Calu3 (cell line): ENCODE measurements around the gene HIPK3. TPM values are rescaled to one million over a fixed set of nuclear protein-coding genes. Genes with fewer than 3 reads are reported as not detected.
"Not testable (repeated sequence)": the region's sequence is repeated elsewhere in the genome, so short reads cannot be mapped to it uniquely, and the experiment has no call there.

Experiments
- BruUV-seq: library from RNA; stranded (reverse); fragments of 400-500 nt; replicated peaks from 2 replicates; lab custom pipeline; 2021; lab: Mats Ljungman, UMichigan
- CTCF ChIA-PET: fragments of 300-600 bp; sonication (Branson Sonifier 250); formaldehyde crosslinking; loops from one replicate; lab custom pipeline; 2022; ENCODE audit warnings: antibody characterized with exemption; lab: Charles Lee
- DNase-seq: peaks from one replicate; pipeline ENCODE4 v3.0.0; 2022
- H3K27ac Mint-ChIP-seq: one replicate; pipeline ENCODE4 v1.8.0; 2022; ENCODE audit warnings: mixed read lengths; ENCODE audit not compliant: unreplicated experiment
- H3K27me3 Mint-ChIP-seq: one replicate; pipeline ENCODE4 v1.8.0; 2022; ENCODE audit warnings: mixed read lengths; ENCODE audit not compliant: unreplicated experiment
- H3K36me3 Mint-ChIP-seq: one replicate; pipeline ENCODE4 v1.8.0; 2022; ENCODE audit warnings: mild to moderate bottlenecking, moderate library complexity, mixed read lengths; ENCODE audit not compliant: insufficient read depth, unreplicated experiment
- H3K4me1 Mint-ChIP-seq: one replicate; pipeline ENCODE4 v1.8.0; 2022; ENCODE audit warnings: mild to moderate bottlenecking, low read depth, mixed read lengths; ENCODE audit not compliant: unreplicated experiment
- H3K4me3 Mint-ChIP-seq: one replicate; pipeline ENCODE4 v1.8.0; 2022; ENCODE audit warnings: mild to moderate bottlenecking, low read depth, moderate library complexity, mixed read lengths; ENCODE audit not compliant: unreplicated experiment
- H3K9me3 Mint-ChIP-seq: one replicate; pipeline ENCODE4 v1.8.0; 2022; ENCODE audit warnings: low read depth, mixed read lengths; ENCODE audit not compliant: unreplicated experiment
- intact Hi-C: fragments of 100-400 bp; cut with micrococcal nuclease; formaldehyde crosslinking; loops from one replicate; pipeline ENCODE4 v1.10.0; 2022; ENCODE audit not compliant: unreplicated experiment
- total RNA-seq: library from RNA; stranded (reverse); gene quantifications from 2 replicates; pipeline ENCODE4 v1.2.3, GENCODE V29; 2022
- TF ChIP-seq, protein P1 (sequence below): fragments of 200-600 bp; IDR thresholded peaks from one replicate; pipeline ENCODE4 v1.8.0; 2022; ENCODE audit warnings: antibody characterized with exemption; ENCODE audit not compliant: unreplicated experiment

The HIPK3 gene
- total RNA-seq, 1 experiment from 2014 or later = 53.6 TPM

DNA sequence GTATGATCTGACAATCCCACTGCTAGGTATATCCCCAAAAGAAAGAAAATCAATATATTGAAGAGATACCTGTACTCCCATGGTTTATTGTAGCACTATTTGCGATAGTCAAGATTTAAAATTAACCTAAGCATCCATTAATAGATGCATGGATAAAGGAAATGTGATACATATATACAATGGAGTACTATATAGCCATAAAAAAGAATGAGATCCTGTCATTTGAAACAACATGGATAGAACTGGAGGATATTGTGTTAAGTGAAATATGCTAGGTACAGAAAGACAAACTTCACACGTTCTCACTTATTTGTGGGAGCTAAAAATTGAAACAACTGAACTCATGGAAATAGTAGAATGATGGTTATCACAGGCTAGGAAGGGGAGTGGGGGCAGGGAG, 14.6 kb upstream of the HIPK3 start:
- Mint-ChIP-seq H3K36me3 (peaks cover 9% of the 10 kb centered on the region), H3K4me1 (peaks cover 9% of the 10 kb centered on the region), H3K27me3 (no peaks in the 10 kb centered on the region), H3K9me3 (no peaks in the 10 kb centered on the region), H3K27ac (no peak overlapping the region), H3K4me3 (no peak overlapping the region)
- no peak for DNase-seq
- TF ChIP-seq, protein P1, sequence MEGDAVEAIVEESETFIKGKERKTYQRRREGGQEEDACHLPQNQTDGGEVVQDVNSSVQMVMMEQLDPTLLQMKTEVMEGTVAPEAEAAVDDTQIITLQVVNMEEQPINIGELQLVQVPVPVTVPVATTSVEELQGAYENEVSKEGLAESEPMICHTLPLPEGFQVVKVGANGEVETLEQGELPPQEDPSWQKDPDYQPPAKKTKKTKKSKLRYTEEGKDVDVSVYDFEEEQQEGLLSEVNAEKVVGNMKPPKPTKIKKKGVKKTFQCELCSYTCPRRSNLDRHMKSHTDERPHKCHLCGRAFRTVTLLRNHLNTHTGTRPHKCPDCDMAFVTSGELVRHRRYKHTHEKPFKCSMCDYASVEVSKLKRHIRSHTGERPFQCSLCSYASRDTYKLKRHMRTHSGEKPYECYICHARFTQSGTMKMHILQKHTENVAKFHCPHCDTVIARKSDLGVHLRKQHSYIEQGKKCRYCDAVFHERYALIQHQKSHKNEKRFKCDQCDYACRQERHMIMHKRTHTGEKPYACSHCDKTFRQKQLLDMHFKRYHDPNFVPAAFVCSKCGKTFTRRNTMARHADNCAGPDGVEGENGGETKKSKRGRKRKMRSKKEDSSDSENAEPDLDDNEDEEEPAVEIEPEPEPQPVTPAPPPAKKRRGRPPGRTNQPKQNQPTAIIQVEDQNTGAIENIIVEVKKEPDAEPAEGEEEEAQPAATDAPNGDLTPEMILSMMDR = no peak
- CTCF ChIA-PET = no interaction called here
- no TSS peak for BruUV-seq
- intact Hi-C loops = no loop called here

DNA sequence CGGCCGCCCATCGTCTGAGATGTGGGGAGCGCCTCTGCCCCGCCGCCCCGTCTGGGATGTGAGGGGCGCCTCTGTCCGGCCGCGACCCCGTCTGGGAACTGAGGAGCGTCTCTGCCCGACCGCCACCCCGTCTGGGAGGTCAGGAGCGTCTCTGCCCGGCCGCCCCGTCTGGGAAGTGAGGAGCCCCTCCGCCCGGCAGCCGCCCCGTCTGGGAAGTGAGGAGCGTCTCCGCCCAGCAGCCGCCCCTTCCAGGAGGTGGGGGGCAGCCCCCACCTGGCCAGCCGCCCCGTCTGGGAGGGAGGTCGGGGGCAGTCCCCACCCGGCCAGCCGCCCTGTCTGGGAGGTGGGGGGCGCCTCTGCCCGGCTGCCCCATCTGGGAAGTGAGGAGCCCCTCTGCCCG, 13.5 kb upstream of the HIPK3 start:
- H3K27ac Mint-ChIP-seq, H3K36me3 Mint-ChIP-seq, CTCF ChIA-PET, H3K4me1 Mint-ChIP-seq, H3K27me3 Mint-ChIP-seq, H3K4me3 Mint-ChIP-seq, BruUV-seq, H3K9me3 Mint-ChIP-seq, intact Hi-C loops, DNase-seq: not testable (repeated sequence)

DNA sequence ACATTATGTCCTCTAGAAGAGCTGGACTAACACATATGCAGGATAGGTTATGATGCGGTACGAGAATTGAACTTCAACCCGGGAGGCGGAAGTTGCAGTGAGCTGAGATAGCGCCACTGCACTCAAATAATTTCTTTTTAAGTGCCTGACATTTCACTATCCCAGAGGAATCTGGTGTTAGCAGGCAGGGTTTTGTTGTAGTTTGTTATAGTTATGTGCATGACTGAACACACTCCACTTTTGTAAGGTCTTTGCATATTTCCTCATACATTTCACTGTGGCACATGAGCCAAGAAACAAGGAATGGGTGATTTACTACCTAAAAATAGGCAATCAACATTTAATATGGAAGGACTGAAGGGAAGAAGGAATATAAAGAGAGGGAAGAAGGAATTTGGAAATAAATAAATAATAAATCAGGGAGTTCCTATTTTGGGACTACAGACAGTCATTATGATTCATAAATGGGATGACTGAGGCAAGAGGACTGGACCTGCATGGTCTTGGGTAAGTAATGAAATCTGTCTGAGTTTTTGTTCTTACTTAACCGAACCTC, 8.7 kb upstream of the HIPK3 start:
- H3K4me3 Mint-ChIP-seq = no peak overlapping the region
- no peaks in the 10 kb centered on the region for H3K36me3 Mint-ChIP-seq
- BruUV-seq = no TSS peak
- no peak for DNase-seq
- CTCF ChIA-PET = no interaction called here
- intact Hi-C loops = no loop called here
- H3K9me3 Mint-ChIP-seq = no peaks in the 10 kb centered on the region
- no peaks in the 10 kb centered on the region for H3K27me3 Mint-ChIP-seq
- H3K27ac Mint-ChIP-seq = no peak overlapping the region
- H3K4me1 Mint-ChIP-seq = no peaks in the 10 kb centered on the region
- TF ChIP-seq, protein P1 = no peak

DNA sequence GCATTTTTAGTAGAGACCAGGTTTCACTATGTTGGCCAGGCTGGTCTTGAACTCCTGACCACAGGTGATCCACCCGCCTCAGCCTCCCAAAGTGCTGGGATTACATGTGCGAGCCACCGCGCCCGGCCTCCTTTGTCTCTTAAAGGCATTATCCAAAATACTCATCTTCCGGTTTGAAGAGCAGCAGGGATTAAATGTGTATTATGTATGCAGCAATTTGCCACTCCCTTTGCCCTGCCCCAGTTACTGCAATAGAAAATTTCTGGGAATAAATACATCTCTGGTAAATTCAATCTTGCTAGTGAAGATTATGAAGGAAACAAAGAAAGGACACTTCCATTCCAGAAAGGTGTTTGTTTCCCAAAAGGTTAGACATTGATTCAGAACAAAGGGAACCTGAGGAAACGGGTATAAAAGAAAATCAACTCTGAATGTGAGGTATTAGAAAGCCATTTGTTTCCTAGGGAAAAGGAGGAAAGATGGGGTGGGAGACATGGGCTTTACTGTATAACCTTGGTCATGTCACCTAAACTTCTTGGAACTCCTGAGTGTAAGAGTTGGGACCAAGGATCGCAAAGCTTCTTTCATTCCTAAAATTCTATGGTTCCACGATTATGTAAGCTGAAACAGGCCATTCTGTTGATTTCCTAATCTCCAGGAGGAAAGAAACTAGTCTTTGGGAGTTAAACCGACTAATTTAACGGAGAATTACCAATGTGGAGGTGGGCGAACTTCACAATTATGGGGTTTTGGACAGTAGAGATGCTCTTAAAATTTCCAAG, 959 bp upstream of the HIPK3 start:
- Mint-ChIP-seq H3K27me3 (no peaks in the 10 kb centered on the region), H3K4me3 (peak overlapping the region; percentile 99), H3K4me1 (peaks cover 20% of the 10 kb centered on the region), H3K36me3 (peaks cover 42% of the 10 kb centered on the region), H3K9me3 (no peaks in the 10 kb centered on the region), H3K27ac (peak overlapping the region; percentile 97)
- TF ChIP-seq, protein P1 = no peak
- CTCF ChIA-PET = no interaction called here
- BruUV-seq = TSS peak; percentile 91
- peak; percentile 6 for DNase-seq
- intact Hi-C loops = loop anchor here (5.0 kb wide), 2 partner anchors 89 to 436 kb away; no protein-coding TSS in a partner anchor

DNA sequence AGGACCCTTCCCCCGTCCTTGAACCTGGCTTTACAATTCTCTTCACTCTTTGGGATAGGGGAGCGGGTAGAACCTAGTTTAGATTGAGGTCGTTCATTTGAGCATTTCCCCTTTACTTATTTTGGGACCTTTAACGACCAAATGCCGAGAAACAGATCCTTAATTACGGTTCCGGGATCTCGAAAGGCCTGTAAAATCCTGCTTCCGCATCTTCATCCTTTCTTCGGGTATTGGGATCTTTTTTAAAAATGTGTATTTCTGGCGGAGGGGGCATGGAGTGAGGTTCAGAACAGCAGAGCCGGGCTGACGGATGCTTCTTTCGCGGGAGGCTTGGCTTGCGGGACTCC, 395 bp upstream of the HIPK3 start:
- peaks cover 26% of the 10 kb centered on the region for H3K4me1 Mint-ChIP-seq
- peak overlapping the region; percentile 99 for H3K4me3 Mint-ChIP-seq
- no peaks in the 10 kb centered on the region for H3K27me3 Mint-ChIP-seq
- CTCF ChIA-PET = no interaction called here
- H3K9me3 Mint-ChIP-seq = no peaks in the 10 kb centered on the region
- intact Hi-C loops = loop anchor here (5.0 kb wide), 2 partner anchors 89 to 436 kb away; no protein-coding TSS in a partner anchor
- peaks cover 46% of the 10 kb centered on the region for H3K36me3 Mint-ChIP-seq
- no TSS peak for BruUV-seq
- DNase-seq = no peak
- H3K27ac Mint-ChIP-seq = peak overlapping the region; percentile 97
- TF ChIP-seq, protein P1 = no peak
